T follicular helper cell (primary cell): Measurements from ENCODE around the gene SLC25A45.

Source experiments
- DNase-seq: peaks from one replicate; pipeline ENCODE4 v3.0.0-alpha.2; 2020; ENCODE audit warnings: low read depth

The SLC25A45 gene

GRCh38 chr11:65389294-65389980 is 7.0 kb upstream of the SLC25A45 start:
- DNase-seq, result no peak

GRCh38 chr11:65388731-65389130 is 6.3 kb upstream of the SLC25A45 start:
- DNase-seq, result no peak

DNA sequence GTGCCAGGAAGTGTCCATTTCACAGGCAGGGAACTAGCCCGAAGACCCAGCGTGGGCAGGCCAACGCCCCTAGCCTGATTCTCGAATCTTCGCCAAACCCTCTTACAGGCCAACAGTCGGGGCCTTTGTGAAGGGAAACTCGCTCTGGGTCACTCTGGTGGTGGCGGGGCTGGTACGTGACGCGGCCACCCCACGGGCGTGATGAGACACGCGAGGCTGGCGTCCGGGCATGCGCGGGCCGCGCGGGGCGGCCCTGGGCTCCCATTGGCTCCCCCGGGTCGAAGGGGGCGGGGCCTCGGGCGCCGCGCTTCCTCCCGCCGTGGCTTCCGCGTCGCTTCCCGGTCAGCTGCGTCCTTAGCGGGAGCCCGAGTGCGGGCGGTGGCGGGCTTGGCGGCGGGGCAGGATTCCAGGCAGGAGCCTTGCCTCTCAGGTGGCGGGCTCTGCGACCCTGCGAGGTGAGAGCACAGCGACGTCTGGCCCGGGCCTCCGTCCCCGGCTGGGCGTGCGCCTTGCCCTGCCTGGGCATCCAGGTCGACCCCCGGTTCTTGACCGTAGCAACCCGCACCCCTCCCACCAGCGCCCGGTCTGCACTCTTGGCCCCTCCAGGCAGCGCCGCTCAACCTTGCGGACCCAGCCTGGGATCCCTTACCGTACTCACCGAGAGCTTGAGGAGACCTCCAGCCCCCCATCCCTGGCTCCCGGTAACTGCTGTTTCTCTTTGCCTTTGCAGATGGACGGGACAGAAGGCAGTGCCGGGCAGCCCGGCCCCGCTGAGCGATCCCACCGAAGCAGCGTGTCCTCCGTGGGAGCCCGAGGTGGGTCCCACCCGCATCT is 4.1 kb upstream of the SLC25A45 start, which contains the start of gene FRMD8:
Gene FRMD8, plus strand, starts transcription at position 331 of the 834 bp plus-strand sequence. Its CDS starts 400 bp downstream, at position 731.
- peak; percentile 84 for DNase-seq

DNA sequence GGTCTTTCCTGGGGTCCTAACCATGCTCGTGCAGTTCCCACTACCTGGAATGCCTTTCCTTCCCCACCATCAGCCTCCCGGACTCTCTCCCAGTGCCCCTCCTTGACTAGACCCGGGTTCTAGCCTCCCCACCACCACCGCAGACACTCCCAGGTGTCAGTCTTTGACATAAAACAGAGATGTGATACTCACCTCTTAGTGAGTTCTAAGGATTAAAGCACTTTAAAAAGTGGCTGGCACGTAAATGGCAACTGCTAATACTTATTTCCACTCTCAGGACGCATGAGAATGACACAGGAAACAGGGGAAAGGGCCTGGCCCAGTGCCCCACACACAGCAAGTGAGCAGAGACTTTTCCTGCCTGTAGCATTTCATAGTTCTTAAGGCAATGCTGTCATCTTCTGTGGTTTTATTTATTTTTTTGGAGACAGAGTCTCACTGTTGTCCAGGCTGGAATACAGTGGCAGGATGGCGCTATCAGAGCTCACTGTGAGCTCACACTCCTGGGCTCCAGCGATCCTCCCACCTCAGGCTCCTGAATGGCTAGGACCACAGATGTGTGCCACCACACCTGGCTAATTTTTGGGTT is 1.9 kb upstream of the SLC25A45 start:
- no peak for DNase-seq

- no peak for DNase-seq
These were observed 1.3 kb upstream of the SLC25A45 start for GRCh38 chr11:65383778-65384177.

DNA sequence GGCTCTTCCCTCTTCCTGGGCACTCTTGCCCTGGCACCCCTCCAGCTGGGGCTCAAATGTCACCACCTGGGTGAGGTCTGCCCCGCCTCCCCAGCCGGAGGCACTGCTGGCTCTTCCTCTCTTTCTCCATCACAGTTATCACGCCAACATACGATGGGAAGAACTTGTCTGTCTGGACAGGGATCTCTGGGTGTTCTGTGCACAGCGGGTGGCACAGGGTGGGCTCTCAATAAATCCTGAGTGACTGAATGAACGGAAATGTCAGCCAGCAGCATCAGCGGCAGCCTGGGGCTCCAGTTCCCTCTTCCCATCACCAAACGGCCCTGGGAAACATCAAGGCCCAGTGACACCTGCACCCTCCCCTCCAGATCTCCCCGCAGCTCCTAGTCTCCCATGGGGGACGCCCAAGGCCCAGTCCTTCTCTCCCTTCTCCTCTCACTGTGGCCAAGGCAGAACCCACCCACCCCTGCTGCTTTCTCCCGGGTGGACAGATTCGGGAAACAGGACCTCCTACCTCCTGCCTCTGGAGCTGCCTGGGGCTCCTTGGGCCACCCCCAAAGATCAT is 440 bp upstream of the SLC25A45 start:
- no peak for DNase-seq

GRCh38 chr11:65381716-65382032 is 772 bp downstream of the SLC25A45 start:
- DNase-seq, result no peak

DNA sequence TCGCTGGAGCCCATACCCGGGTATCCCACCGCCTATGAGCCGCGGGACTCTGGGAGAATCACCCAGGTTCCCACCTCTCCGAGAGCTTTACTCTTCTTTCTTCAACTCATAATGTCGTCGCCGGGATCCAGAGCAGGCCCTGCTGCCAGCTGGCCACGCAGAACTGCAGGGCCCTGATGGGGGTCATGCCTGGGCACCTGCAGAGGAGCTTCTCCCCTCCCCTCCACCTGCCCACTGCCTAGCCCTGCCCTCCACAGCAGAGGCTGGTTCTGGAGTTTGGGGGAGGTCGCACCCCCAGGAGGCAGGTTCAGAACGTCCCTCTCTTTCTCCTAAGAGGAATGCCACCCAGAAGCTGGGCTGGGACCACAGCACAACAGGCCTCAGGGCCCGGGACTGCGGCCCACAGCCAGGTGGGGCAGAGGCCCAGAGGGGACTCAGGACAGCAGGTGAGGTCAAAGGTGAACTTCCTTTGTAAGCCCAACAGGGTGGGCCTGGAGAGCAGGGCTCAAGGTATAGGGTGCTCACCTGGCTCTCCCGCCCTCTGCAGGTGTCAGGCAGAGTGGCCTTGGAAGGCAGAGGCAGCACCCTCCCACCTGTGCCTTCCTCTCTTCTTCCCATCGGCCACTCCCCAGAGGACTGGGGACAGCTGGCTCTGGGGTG is 1.9 kb downstream of the SLC25A45 start:
- no peak for DNase-seq

DNA sequence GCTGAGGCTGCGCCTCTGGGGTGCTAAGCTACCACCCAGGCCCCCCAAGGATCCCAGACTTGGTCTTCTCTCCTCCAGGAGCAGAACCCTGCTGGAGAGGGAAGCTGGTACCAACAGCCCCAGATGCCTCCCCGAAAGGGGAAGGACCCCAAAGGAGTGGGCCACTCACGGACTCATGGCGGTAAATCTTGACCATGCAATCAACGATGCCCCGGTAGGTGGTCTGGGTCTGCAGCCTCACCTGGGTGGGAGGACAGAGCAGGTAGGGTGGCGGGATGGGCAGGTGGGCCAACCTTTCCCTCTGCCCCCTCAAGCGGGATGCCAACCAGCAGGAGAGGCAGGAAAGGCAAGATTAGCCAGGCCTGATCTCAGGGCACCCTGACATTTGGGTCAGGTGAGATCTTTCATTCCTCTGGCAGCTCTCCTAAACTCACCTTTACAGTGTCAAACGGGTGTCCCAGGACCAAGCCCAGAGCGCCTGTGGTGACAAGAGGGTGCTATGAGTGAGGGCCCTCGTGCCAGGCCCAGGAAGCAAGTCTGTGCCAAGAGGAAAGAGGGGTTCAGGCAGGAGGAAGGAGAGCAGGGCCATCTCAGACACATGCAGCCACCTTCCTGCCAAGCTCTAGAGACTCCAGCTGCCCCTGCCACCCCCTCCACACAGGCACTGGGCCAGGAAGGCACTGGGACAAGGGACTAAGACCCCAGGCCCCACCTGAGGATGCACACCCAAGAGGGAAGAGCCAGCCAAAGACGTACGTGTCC is 2.6 kb downstream of the SLC25A45 start:
- DNase-seq, result no peak

DNA sequence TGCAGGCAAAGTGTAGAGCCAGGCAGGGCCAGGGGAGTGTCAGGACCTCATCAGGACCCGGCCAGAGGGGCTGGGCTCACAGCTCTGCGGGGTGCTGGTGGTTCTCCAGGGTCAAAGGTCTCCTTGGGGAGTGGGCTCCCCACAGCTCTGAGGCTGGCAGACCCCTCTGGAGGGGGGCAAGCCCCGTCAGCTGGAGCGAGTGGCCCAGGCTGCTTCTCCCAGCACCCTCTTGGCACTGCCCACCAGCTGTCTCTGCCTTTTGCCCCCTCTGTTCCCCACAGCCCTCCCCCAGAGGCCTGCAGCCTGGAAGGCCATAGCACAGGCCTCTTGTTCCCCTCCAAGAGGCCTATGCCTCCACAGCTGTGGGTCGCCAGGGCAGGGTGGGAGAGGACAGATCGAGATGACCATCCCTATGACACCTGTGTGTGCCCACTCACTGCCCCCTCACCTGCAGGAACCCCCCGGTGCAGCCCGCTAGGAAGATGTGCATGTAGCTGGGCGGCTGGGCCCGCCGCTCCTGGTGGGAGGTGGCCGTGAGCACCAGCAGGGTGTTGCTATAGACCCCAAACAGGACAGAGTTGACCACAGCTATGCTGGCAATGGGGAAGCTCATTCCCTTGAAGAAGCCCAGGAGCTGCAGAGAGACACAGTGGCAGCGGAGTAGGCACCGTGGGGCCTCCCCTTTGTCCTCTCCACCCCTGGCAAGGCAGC is 3.4 kb downstream of the SLC25A45 start:
- DNase-seq, result no peak

DNA sequence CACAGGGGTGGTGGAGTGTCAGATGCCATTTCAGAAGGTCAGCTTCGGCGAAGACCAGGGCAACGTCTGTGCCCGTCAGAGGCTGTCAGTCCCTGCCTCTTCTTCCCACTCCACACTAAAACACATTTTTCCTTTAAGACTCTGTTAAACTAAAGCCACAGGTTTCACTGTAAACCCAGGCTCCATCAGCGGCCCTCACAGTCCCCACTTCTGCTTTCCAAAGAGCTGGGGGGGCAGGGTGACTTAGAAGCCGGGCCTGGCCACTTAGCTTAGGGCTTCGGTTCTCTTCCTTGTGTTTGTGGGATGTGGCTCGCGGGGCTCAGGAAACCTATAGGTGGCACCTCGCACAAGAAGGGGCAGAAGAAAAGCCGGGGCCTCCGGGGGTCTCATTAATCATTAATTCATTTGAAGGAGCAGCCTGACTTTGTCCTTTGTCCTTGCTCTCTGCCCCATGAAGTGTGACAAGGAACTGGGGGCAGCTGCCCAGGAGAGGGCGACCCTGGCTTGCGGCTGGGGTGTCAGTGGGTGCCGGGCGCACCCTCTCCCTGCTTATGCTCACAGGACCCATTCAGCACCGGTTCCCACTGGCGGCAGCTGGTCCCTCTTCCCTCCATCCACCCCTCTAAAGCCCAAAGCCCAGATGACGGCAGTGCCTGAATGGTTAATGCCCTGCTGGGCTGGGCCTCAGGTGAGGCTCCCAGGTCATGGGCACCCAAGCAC is 4.1 kb downstream of the SLC25A45 start:
- no peak for DNase-seq

DNA sequence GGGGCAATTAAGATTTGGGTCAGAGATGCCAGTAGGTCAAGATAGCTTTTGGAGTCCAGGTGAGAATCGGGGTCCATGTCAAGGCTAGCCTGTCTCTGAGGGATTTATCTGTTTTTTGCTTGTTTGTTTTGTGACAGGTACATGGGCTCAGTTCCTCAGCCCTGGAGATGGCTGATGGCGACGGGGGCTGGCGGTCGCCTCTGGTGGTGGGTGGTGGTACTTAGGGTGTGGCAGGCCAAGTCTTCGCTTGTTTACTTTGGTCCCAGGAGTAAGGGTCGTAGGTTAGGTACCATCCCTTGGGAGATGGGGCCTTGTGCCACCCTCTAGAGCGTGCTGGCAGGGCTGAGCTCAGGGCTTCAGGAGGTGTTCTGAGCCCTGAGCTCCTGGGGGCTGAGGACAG is 4.7 kb downstream of the SLC25A45 start:
- no peak for DNase-seq

GRCh38 chr11:65377036-65377435 is 5.4 kb downstream of the SLC25A45 start:
- DNase-seq, result no peak

DNA sequence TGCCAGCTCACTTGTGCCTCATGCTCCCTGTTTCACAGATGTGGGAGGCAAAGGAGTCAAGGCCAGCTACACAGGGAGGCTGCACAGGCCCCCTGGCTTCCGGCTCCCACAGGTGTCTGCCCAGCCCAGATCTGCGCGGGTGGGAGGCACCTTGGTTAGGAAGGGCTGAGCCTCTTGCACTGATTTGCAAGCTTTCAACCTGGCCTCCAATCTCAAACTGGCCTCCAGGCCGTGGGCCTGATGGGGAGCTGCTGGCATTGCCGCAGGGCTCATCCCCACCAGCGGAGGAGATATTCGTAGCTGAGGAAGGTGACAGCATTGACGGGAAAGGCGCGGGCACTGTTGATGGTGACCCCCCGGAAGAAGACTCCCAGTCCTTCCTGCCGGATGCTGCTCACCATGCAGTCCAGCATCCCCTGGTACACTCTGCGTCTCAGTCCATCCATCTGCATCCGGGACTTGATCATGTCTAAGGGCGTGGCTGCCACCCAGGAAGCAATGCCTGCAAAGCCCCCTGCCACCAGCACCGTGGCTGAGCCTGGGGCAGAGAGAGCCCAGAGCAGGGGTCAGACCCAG is 6.2 kb downstream of the SLC25A45 start:
- DNase-seq, result no peak

DNA sequence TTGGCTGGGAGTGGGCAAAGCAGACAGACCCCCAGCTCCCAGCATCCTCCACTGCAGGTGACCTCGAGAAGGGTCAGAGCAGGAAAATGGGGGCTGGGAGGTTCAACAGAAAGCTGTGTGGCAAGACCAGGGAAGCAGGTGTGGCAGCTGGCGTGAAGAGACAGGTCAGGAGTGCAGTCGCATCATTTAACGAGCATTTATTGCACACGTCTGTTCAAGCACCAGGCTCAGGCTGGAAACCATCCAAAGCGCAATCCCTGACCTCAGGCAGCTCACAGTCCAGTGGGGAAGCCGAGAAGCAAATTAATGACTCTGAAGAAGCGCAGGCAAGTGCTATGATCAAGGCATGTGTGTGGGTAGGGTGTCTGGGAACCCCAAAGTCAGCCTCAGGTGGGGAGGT is 7.4 kb downstream of the SLC25A45 start:
- no peak for DNase-seq

DNA sequence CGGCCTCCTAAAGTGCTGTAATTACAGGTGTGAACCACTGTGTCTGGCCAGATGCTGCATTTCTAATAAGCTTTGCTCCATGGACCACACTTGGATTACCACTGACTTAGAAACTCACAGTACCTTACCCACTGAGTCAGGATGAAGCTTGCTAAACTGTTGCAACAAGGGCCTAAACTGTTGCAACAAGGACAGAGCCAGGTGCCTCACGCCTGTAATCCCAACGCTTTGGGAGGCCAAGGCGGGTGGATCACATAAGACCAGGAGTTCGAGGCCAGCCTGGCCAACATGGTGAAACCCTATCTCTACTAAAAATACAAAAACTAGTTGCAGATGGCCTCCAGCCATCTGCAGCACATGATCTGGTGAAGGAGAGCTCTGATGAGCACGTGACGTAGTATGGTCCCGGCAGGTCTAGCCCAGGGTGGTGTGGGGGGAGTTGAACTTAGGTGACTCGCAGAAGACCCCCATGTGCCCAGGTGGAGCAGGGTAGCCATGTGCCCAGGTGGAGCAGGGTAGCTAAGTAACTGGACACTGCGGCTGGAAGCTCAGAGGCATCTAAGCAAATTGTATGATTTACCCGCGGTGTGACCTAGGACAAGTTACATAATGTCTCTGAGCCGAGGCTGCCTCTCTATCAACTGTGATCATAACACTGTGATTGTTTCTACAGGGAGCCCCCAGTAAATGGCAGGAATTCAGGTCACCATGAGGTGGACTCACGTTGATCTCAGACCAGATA is 8.4 kb downstream of the SLC25A45 start:
- DNase-seq, result no peak

GRCh38 chr11:65370659-65371049 is 11.8 kb downstream of the SLC25A45 start:
- DNase-seq, result no peak

DNA sequence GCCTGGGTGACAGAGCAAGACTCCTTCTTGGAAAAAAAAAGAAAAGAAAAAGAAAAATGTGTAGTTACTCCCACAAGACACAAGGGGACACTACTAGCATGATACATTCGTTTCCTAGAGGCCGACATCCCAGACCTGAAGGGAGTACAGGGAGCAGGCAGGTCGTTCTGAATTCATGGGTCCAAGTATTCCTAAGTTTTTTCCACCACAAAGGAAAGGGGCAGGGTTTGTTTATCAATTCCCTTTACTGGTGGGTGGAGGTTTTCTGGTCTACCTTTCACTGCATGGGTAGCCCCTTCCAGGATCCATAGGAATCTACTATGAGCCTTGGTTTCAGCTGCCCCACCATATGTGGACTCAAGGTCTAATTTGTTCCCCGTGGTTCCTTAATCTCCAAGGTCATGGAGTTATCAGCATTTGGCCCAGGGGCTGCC is 16.1 kb downstream of the SLC25A45 start:
- DNase-seq, result no peak

GRCh38 chr11:65363770-65364169 is 18.7 kb downstream of the SLC25A45 start:
- DNase-seq, result no peak
